GM23338 (cell line): ENCODE results near the gene ZMYND12. TPM values are rescaled to one million over a fixed set of nuclear protein-coding genes. Genes with fewer than 3 reads are reported as not detected.
"Not testable (repeated sequence)": the region's sequence is repeated elsewhere in the genome, so short reads cannot be mapped to it uniquely, and the experiment has no call there.

ENCODE experiments used
- ATAC-seq: fragments of 200-7000 bp; cut with Tn5 transposase; 3 replicates; pipeline ENCODE4 v1.9.1; 2020
- DNase-seq: peaks from one replicate; pipeline ENCODE4 v3.0.0-alpha.2; 2015; ENCODE audit warnings: low spot score
- H2AFZ ChIP-seq: fragments of 200-600 bp; sonication (generic); 2 replicates; pipeline ENCODE4 v1.8.0; 2016; ENCODE audit warnings: antibody characterized with exemption, mild to moderate bottlenecking, moderate library complexity
- H3F3A ChIP-seq: fragments of 200-600 bp; sonication (generic); replicated peaks from 2 replicates; pipeline ENCODE4 v1.8.0; 2017; ENCODE audit warnings: antibody characterized with exemption, mixed run types, low read depth
- H3K27ac ChIP-seq: fragments of 200-600 bp; sonication (generic); 2 replicates; pipeline ENCODE4 v1.6.1; 2016; ENCODE audit warnings: low read depth
- H3K27me3 ChIP-seq: fragments of 200-600 bp; sonication (generic); 2 replicates; pipeline ENCODE4 v1.8.0; 2016; ENCODE audit warnings: mild to moderate bottlenecking, mixed run types, moderate library complexity; ENCODE audit not compliant: insufficient read depth
- H3K36me3 ChIP-seq: fragments of 200-600 bp; sonication (generic); 2 replicates; pipeline ENCODE4 v1.8.0; 2016; ENCODE audit warnings: mild to moderate bottlenecking; ENCODE audit not compliant: insufficient read depth
- H3K4me1 ChIP-seq: fragments of 200-600 bp; sonication (generic); 2 replicates; pipeline ENCODE4 v1.8.0; 2016; ENCODE audit warnings: mild to moderate bottlenecking, moderate library complexity; ENCODE audit not compliant: insufficient read depth
- H3K4me2 ChIP-seq: fragments of 200-600 bp; sonication (generic); 2 replicates; pipeline ENCODE4 v1.7.1; 2017; ENCODE audit warnings: mixed run types
- H3K4me3 ChIP-seq: fragments of 200-600 bp; sonication (generic); 2 replicates; pipeline ENCODE4 v1.6.1; 2016; ENCODE audit warnings: mixed run types
- H3K79me2 ChIP-seq: fragments of 200-600 bp; sonication (generic); replicated peaks from 2 replicates; pipeline ENCODE4 v1.8.0; 2017; ENCODE audit warnings: mild to moderate bottlenecking; ENCODE audit not compliant: insufficient read depth
- H3K9me2 ChIP-seq: fragments of 200-600 bp; sonication (generic); 2 replicates; pipeline ENCODE4 v1.8.0; 2017; ENCODE audit not compliant: insufficient read depth
- H4K20me1 ChIP-seq: fragments of 200-600 bp; sonication (generic); replicated peaks from 2 replicates; pipeline ENCODE4 v1.8.0; 2017; ENCODE audit warnings: mild to moderate bottlenecking; ENCODE audit not compliant: insufficient read depth
- H3K27ac Mint-ChIP-seq: 2 replicates; pipeline ENCODE4 v1.8.0; 2020; ENCODE audit warnings: inconsistent platforms, mild to moderate bottlenecking, moderate library complexity, mixed read lengths
- H3K27me3 Mint-ChIP-seq: 3 replicates; pipeline ENCODE4 v1.8.0; 2022; ENCODE audit warnings: low read depth, mild to moderate bottlenecking, moderate library complexity, mixed read lengths, inconsistent platforms; ENCODE audit not compliant: insufficient read depth, poor library complexity
- H3K36me3 Mint-ChIP-seq: 3 replicates; pipeline ENCODE4 v1.8.0; 2021; ENCODE audit warnings: low read depth, mild to moderate bottlenecking, inconsistent platforms, moderate library complexity, mixed read lengths
- H3K4me1 Mint-ChIP-seq: 3 replicates; pipeline ENCODE4 v1.8.0; 2020; ENCODE audit warnings: mild to moderate bottlenecking, inconsistent platforms, mixed read lengths
- H3K4me3 Mint-ChIP-seq: 3 replicates; pipeline ENCODE4 v1.8.0; 2021; ENCODE audit warnings: moderate library complexity, mild to moderate bottlenecking, inconsistent platforms, mixed read lengths
- H3K9me3 Mint-ChIP-seq: 3 replicates; pipeline ENCODE4 v1.8.0; 2020; ENCODE audit warnings: moderate library complexity, mild to moderate bottlenecking, inconsistent platforms, mixed read lengths
- CREB1 ChIP-seq: fragments of 250-450 bp; sonication (Bioruptor Pico); IDR thresholded peaks from 2 replicates; pipeline ENCODE4 v1.5.0; 2020; ENCODE audit warnings: low read depth, mild to moderate bottlenecking, moderate library complexity
- EZH2 ChIP-seq: fragments of 200-600 bp; sonication (generic); IDR thresholded peaks from one replicate; pipeline ENCODE4 v1.8.0; 2017; ENCODE audit warnings: antibody characterized with exemption, mild to moderate bottlenecking, low read depth; ENCODE audit not compliant: unreplicated experiment
- EZH2phosphoT487 ChIP-seq: fragments of 200-600 bp; sonication (generic); IDR thresholded peaks from one replicate; pipeline ENCODE4 v1.8.1; 2018; ENCODE audit warnings: antibody characterized with exemption; ENCODE audit not compliant: unreplicated experiment
- JUNB ChIP-seq: IDR thresholded peaks from one replicate; pipeline ENCODE4 v1.6.1; 2016; ENCODE audit warnings: antibody characterized with exemption; ENCODE audit not compliant: unreplicated experiment
- NANOG ChIP-seq: IDR thresholded peaks from 2 replicates; pipeline ENCODE4 v1.6.1; 2016; ENCODE audit warnings: antibody characterized with exemption, borderline replicate concordance
- POLR2AphosphoS5 ChIP-seq: IDR thresholded peaks from 2 replicates; pipeline ENCODE4 v1.6.1; 2016; ENCODE audit warnings: antibody characterized with exemption, low read depth
- STAT1 ChIP-seq: IDR thresholded peaks from one replicate; pipeline ENCODE4 v1.6.1; 2016; ENCODE audit warnings: antibody characterized with exemption; ENCODE audit not compliant: unreplicated experiment
- polyA plus RNA-seq: library from polyadenylated mRNA; unstranded; fragments of >200 nt; fragmentation: Nextera tagmentation; extraction: Ambion mirVana; gene quantifications from 2 replicates; pipeline ENCODE4 v1.2.1, GENCODE V29; 2016
- total RNA-seq: library from RNA; depleted of rRNA; stranded (reverse); fragments of >200 nt; shearing (Covaris generic); gene quantifications from 2 replicates; pipeline ENCODE4 v1.2.3, GENCODE V29; 2014
- TF ChIP-seq, protein P1 (sequence below): fragments of 250-450 bp; sonication (Bioruptor Pico); IDR thresholded peaks from 2 replicates; pipeline ENCODE4 v1.5.0; 2020; ENCODE audit warnings: mild to moderate bottlenecking, moderate library complexity
- TF ChIP-seq, protein P2 (sequence below), 2 experiments: fragments of 200-600 bp in 1 of 2; sonication (generic) in 1 of 2; conservative IDR thresholded peaks; 2 replicates each; pipeline versions ENCODE4 v1.5.1 to v1.6.1; 2016 to 2017; ENCODE audit warnings: antibody characterized with exemption in 2 of 2, low read depth in 2 of 2, mild to moderate bottlenecking in 2 of 2, moderate library complexity in 1 of 2

ZMYND12 gene
- total and polyA plus RNA-seq, 2 experiments from 2014 or later: 0.16 to 0.63 TPM

DNA sequence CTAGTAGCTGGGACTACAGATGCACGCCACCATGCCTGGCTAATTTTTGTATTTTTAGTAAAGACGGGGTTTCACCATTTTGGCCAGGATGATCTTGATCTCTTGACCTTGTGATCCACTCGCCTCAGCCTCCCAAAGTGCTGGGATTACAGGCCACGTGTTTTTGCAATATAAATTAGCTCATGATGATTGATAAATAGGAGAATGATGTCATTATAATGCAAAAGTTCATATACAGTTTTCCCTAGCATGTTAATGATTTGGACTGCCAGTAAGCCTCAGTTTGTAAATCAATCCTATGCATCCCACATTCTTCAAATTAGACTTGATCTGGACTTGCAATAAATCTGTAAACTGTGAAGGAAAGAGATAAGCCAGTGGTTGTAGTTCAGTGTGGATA is 21.5 kb upstream of the ZMYND12 start:
- H4K20me1 ChIP-seq, H3K9me2 ChIP-seq, H3K4me1 Mint-ChIP-seq, H3K36me3 Mint-ChIP-seq, H3K79me2 ChIP-seq, H3K9me3 Mint-ChIP-seq, H3K36me3 ChIP-seq, H3F3A ChIP-seq, H3K27me3 ChIP-seq, H3K4me1 ChIP-seq, H3K4me2 ChIP-seq, H3K27ac Mint-ChIP-seq, ATAC-seq, H3K27ac ChIP-seq, H3K27me3 Mint-ChIP-seq, DNase-seq, H3K4me3 Mint-ChIP-seq, H2AFZ ChIP-seq, H3K4me3 ChIP-seq: not testable (repeated sequence)

DNA sequence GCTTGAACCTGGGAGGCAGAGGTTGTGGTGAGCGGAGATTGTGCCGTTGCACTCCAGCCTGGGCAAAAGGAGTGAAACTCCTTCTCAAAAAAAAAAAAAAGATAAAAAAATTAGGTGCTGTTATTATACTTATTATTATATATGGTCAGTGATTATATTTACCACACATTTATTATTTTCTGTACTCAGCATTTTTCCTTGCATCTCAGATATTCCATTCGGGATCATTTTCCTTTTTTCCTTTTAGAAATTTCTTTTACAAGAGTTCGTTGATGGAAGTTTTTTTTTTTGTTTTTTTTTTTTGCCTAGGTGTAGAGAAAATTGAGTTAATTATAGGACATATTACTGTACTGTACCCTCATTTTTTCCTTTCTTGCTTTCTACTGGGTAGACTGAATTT is 20.8 kb upstream of the ZMYND12 start:
- Histone ChIP-seq H3K27ac (no peak overlapping the region), H3K36me3 (no peaks in the 10 kb centered on the region), H3K27me3 (no peaks in the 10 kb centered on the region), H3K4me1 (no peaks in the 10 kb centered on the region), H4K20me1 (no peaks in the 10 kb centered on the region), H2AFZ (no peak overlapping the region), H3K9me2 (no peaks in the 10 kb centered on the region), H3K4me3 (no peak overlapping the region), H3K79me2 (no peaks in the 10 kb centered on the region), H3K4me2 (no peak overlapping the region), H3F3A (no peaks in the 10 kb centered on the region)
- DNase-seq (no peak), ATAC-seq (no peak)
- TF ChIP-seq STAT1 (no peak), POLR2AphosphoS5 (no peak), JUNB (no peak)
- H3K36me3 Mint-ChIP-seq: no peaks in the 10 kb centered on the region
- no peak overlapping the region for H3K4me3 Mint-ChIP-seq
- no peak overlapping the region for H3K27ac Mint-ChIP-seq
- H3K9me3 Mint-ChIP-seq: no peaks in the 10 kb centered on the region
- no peaks in the 10 kb centered on the region for H3K27me3 Mint-ChIP-seq
- peaks cover 2% of the 10 kb centered on the region; the same call in 1 of the 3 replicates for H3K4me1 Mint-ChIP-seq

DNA sequence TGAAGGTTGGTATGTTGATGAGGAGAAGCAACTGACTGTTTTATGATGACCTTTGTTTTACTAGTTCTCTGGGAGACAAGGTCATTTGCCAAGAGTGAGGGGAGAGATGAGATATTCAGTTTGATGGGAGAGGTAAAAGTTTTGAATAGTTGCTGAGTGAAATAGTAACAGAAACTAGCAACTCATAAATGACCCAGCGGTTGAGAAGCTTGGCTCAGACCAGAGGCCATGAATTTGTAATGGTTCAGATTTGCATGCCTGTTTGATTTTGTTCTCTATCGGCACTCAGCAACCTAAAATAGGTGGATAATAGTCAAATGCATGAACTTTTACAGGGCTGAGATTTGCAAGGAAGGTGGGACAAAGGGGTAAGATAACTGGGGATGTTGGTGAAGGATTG is 13.9 kb upstream of the ZMYND12 start:
- Histone ChIP-seq H3K9me2 (no peaks in the 10 kb centered on the region), H3K36me3 (no peaks in the 10 kb centered on the region), H3K4me2 (no peak overlapping the region), H3K27ac (no peak overlapping the region), H2AFZ (no peak overlapping the region), H3K79me2 (no peaks in the 10 kb centered on the region), H3K4me1 (no peaks in the 10 kb centered on the region), H3K27me3 (no peaks in the 10 kb centered on the region), H4K20me1 (no peaks in the 10 kb centered on the region), H3F3A (no peaks in the 10 kb centered on the region), H3K4me3 (no peak overlapping the region)
- Mint-ChIP-seq H3K9me3 (no peaks in the 10 kb centered on the region), H3K4me3 (no peak overlapping the region), H3K4me1 (no peaks in the 10 kb centered on the region), H3K27ac (no peak overlapping the region), H3K36me3 (no peaks in the 10 kb centered on the region), H3K27me3 (no peaks in the 10 kb centered on the region)
- ATAC-seq (no peak), DNase-seq (no peak)
- TF ChIP-seq EZH2phosphoT487 (no peak), CREB1 (CRISPR knock-in tag) (no peak), STAT1 (no peak), JUNB (no peak), POLR2AphosphoS5 (no peak), NANOG (no peak), EZH2 (no peak)
- TF ChIP-seq, protein P1, sequence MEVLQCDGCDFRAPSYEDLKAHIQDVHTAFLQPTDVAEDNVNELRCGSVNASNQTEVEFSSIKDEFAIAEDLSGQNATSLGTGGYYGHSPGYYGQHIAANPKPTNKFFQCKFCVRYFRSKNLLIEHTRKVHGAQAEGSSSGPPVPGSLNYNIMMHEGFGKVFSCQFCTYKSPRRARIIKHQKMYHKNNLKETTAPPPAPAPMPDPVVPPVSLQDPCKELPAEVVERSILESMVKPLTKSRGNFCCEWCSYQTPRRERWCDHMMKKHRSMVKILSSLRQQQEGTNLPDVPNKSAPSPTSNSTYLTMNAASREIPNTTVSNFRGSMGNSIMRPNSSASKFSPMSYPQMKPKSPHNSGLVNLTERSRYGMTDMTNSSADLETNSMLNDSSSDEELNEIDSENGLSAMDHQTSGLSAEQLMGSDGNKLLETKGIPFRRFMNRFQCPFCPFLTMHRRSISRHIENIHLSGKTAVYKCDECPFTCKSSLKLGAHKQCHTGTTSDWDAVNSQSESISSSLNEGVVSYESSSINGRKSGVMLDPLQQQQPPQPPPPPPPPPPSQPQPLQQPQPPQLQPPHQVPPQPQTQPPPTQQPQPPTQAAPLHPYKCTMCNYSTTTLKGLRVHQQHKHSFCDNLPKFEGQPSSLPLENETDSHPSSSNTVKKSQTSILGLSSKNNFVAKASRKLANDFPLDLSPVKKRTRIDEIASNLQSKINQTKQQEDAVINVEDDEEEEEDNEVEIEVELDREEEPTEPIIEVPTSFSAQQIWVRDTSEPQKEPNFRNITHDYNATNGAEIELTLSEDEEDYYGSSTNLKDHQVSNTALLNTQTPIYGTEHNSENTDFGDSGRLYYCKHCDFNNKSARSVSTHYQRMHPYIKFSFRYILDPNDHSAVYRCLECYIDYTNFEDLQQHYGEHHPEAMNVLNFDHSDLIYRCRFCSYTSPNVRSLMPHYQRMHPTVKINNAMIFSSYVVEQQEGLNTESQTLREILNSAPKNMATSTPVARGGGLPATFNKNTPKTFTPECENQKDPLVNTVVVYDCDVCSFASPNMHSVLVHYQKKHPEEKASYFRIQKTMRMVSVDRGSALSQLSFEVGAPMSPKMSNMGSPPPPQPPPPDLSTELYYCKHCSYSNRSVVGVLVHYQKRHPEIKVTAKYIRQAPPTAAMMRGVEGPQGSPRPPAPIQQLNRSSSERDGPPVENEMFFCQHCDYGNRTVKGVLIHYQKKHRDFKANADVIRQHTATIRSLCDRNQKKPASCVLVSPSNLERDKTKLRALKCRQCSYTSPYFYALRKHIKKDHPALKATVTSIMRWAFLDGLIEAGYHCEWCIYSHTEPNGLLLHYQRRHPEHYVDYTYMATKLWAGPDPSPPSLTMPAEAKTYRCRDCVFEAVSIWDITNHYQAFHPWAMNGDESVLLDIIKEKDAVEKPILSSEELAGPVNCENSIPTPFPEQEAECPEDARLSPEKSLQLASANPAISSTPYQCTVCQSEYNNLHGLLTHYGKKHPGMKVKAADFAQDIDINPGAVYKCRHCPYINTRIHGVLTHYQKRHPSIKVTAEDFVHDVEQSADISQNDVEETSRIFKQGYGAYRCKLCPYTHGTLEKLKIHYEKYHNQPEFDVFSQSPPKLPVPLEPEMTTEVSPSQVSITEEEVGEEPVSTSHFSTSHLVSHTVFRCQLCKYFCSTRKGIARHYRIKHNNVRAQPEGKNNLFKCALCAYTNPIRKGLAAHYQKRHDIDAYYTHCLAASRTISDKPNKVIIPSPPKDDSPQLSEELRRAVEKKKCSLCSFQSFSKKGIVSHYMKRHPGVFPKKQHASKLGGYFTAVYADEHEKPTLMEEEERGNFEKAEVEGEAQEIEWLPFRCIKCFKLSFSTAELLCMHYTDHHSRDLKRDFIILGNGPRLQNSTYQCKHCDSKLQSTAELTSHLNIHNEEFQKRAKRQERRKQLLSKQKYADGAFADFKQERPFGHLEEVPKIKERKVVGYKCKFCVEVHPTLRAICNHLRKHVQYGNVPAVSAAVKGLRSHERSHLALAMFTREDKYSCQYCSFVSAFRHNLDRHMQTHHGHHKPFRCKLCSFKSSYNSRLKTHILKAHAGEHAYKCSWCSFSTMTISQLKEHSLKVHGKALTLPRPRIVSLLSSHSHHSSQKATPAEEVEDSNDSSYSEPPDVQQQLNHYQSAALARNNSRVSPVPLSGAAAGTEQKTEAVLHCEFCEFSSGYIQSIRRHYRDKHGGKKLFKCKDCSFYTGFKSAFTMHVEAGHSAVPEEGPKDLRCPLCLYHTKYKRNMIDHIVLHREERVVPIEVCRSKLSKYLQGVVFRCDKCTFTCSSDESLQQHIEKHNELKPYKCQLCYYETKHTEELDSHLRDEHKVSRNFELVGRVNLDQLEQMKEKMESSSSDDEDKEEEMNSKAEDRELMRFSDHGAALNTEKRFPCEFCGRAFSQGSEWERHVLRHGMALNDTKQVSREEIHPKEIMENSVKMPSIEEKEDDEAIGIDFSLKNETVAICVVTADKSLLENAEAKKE (CRISPR knock-in tag): no peak
- TF ChIP-seq, protein P2, sequence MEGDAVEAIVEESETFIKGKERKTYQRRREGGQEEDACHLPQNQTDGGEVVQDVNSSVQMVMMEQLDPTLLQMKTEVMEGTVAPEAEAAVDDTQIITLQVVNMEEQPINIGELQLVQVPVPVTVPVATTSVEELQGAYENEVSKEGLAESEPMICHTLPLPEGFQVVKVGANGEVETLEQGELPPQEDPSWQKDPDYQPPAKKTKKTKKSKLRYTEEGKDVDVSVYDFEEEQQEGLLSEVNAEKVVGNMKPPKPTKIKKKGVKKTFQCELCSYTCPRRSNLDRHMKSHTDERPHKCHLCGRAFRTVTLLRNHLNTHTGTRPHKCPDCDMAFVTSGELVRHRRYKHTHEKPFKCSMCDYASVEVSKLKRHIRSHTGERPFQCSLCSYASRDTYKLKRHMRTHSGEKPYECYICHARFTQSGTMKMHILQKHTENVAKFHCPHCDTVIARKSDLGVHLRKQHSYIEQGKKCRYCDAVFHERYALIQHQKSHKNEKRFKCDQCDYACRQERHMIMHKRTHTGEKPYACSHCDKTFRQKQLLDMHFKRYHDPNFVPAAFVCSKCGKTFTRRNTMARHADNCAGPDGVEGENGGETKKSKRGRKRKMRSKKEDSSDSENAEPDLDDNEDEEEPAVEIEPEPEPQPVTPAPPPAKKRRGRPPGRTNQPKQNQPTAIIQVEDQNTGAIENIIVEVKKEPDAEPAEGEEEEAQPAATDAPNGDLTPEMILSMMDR (conservative IDR thresholded peaks at IDR 0.05; ENCODE audit: low read depth in 2 of 2): no peak
